ENCODE results near the gene PRMT1.

GRCh38 chr19:49639401-49640112 lies 37.5 kb upstream of the PRMT1 start:
- TF ChIP-seq, protein P1, sequence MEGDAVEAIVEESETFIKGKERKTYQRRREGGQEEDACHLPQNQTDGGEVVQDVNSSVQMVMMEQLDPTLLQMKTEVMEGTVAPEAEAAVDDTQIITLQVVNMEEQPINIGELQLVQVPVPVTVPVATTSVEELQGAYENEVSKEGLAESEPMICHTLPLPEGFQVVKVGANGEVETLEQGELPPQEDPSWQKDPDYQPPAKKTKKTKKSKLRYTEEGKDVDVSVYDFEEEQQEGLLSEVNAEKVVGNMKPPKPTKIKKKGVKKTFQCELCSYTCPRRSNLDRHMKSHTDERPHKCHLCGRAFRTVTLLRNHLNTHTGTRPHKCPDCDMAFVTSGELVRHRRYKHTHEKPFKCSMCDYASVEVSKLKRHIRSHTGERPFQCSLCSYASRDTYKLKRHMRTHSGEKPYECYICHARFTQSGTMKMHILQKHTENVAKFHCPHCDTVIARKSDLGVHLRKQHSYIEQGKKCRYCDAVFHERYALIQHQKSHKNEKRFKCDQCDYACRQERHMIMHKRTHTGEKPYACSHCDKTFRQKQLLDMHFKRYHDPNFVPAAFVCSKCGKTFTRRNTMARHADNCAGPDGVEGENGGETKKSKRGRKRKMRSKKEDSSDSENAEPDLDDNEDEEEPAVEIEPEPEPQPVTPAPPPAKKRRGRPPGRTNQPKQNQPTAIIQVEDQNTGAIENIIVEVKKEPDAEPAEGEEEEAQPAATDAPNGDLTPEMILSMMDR (IDR thresholded peaks at IDR 0.05): no peak
- no peak for TF ChIP-seq POLR2A (IDR thresholded peaks at IDR 0.05)
